ENCODE measurements around the gene PICALM.

- TF ChIP-seq RARB (CRISPR knock-in tag; IDR thresholded peaks at IDR 0.05) (no peak), SNAI2 (CRISPR knock-in tag; IDR thresholded peaks at IDR 0.05) (no peak), BACH2 (CRISPR knock-in tag; IDR thresholded peaks at IDR 0.05; ENCODE audit: borderline replicate concordance) (no peak)
These were observed 26.9 kb downstream of the PICALM start for GRCh38 chr11:86041975-86042378.

Measured in SK-N-SH treated with all-trans-retinoic acid at 6 μM for 48 hours (cell line).